NT2/D1 (cell line): ENCODE data around the gene ZNF474.

Source experiments
- YY1 ChIP-seq: IDR thresholded peaks from 2 replicates; pipeline ENCODE4 v1.6.1; 2011; ENCODE audit not compliant: insufficient read length, insufficient read depth
- ZNF274 ChIP-seq: IDR thresholded peaks from 2 replicates; pipeline ENCODE4 v1.6.1; 2011; ENCODE audit warnings: mild to moderate bottlenecking, low read depth, low read length

- no peak for TF ChIP-seq ZNF274
- no peak for TF ChIP-seq YY1
Observed at GRCh38 chr5:122184676-122185255, 55.4 kb downstream of the ZNF474 start.
